DMS114 treated with DMSO at 0.1 percent for 48 hours (cell line): ENCODE measurements around the gene SCAANT1.

Source experiments
- DNase-seq: peaks from one replicate; lab custom pipeline; 2025; ENCODE audit not compliant: unreplicated experiment; lab: John Stamatoyannopoulos, UW

The SCAANT1 gene

GRCh38 chr3:63864008-63864964 is 47.9 kb downstream of the SCAANT1 start:
- DNase-seq: no peak

- DNase-seq: no peak
Measured at GRCh38 chr3:63863150-63864007, 48.8 kb downstream of the SCAANT1 start, which contains the start of the genes ATXN7 and THOC7. Gene ATXN7, plus strand, starts transcription at chr3:63863867. Its CDS starts 48,732 bp downstream, at chr3:63912599. Gene THOC7, minus strand, starts transcription at chr3:63863805. Its CDS starts 15 bp downstream, at chr3:63863790.

GRCh38 chr3:63862804-63863149 is 49.4 kb downstream of the SCAANT1 start:
- no peak for DNase-seq
